HG03280 (cell line): ENCODE data around the gene KCNMA1.

Experiments
- ATAC-seq: cut with Tn5 transposase; IDR thresholded peaks from one replicate; pipeline ENCODE4 v1.9.1; 2021; ENCODE audit warnings: mild to moderate bottlenecking, moderate library complexity; ENCODE audit not compliant: unreplicated experiment

The KCNMA1 gene

GRCh38 chr10:77110757-77111156 is 526.9 kb downstream of the KCNMA1 start:
- no peak for ATAC-seq

GRCh38 chr10:77109351-77109994 is 528.1 kb downstream of the KCNMA1 start:
- ATAC-seq = no peak

GRCh38 chr10:77106676-77107075 is 530.9 kb downstream of the KCNMA1 start:
- no peak for ATAC-seq

- ATAC-seq = no peak
Measured at GRCh38 chr10:77105761-77106221, 531.8 kb downstream of the KCNMA1 start.

GRCh38 chr10:77104459-77104980 is 533.1 kb downstream of the KCNMA1 start:
- ATAC-seq = no peak

GRCh38 chr10:77103213-77103612 is 534.4 kb downstream of the KCNMA1 start:
- no peak for ATAC-seq

GRCh38 chr10:77101341-77101740 is 536.3 kb downstream of the KCNMA1 start:
- ATAC-seq = no peak

GRCh38 chr10:77099136-77099535 is 538.5 kb downstream of the KCNMA1 start:
- ATAC-seq = no peak

- ATAC-seq = no peak
Measured at GRCh38 chr10:77097625-77098024, 540.0 kb downstream of the KCNMA1 start.

- ATAC-seq = no peak
Measured at GRCh38 chr10:77093126-77093525, 544.5 kb downstream of the KCNMA1 start.

GRCh38 chr10:77091597-77092165 is 545.9 kb downstream of the KCNMA1 start:
- ATAC-seq = no peak

- no peak for ATAC-seq
Measured at GRCh38 chr10:77090381-77091356, 546.9 kb downstream of the KCNMA1 start.

GRCh38 chr10:77087366-77087765 is 550.2 kb downstream of the KCNMA1 start:
- no peak for ATAC-seq

GRCh38 chr10:77086081-77086480 is 551.5 kb downstream of the KCNMA1 start:
- ATAC-seq = no peak

GRCh38 chr10:77085344-77085743 is 552.3 kb downstream of the KCNMA1 start:
- no peak for ATAC-seq

GRCh38 chr10:77084431-77085144 is 553.0 kb downstream of the KCNMA1 start:
- ATAC-seq = no peak

GRCh38 chr10:77082601-77083252 is 554.9 kb downstream of the KCNMA1 start:
- no peak for ATAC-seq

- no peak for ATAC-seq
Measured at GRCh38 chr10:77081481-77081891, 556.1 kb downstream of the KCNMA1 start.

GRCh38 chr10:77080361-77081027 is 557.1 kb downstream of the KCNMA1 start:
- ATAC-seq = no peak
